SJSA1 (cell line): ENCODE data around the gene HMGB3. TPM values are rescaled to one million over a fixed set of nuclear protein-coding genes. Genes with fewer than 3 reads are reported as not detected.
"Not testable (repeated sequence)": the region's sequence is repeated elsewhere in the genome, so short reads cannot be mapped to it uniquely, and the experiment has no call there.

ENCODE experiments used
- DNase-seq, 2 experiments: peaks; one replicate each; pipeline ENCODE4 v3.0.0-alpha.2; 2015 to 2020; ENCODE audit warnings: low spot score in 2 of 2, low read depth in 1 of 2
- H3K27ac ChIP-seq: fragments of 250-450 bp; sonication (Bioruptor Pico); 2 replicates; pipeline ENCODE4 v1.5.1; 2020; ENCODE audit warnings: mild to moderate bottlenecking, moderate library complexity
- H3K27me3 ChIP-seq: fragments of 250-450 bp; sonication (Bioruptor Pico); replicated peaks from 2 replicates; pipeline ENCODE4 v1.5.1; 2020; ENCODE audit warnings: mild to moderate bottlenecking, moderate library complexity
- H3K36me3 ChIP-seq: fragments of 250-450 bp; sonication (Bioruptor Pico); 2 replicates; pipeline ENCODE4 v1.5.1; 2020; ENCODE audit warnings: mild to moderate bottlenecking
- H3K4me1 ChIP-seq: fragments of 250-450 bp; sonication (Bioruptor Pico); replicated peaks from 2 replicates; pipeline ENCODE4 v1.6.1; 2021; ENCODE audit warnings: mild to moderate bottlenecking
- H3K4me3 ChIP-seq: fragments of 250-450 bp; sonication (Bioruptor Pico); 2 replicates; pipeline ENCODE4 v1.5.1; 2020; ENCODE audit warnings: mild to moderate bottlenecking
- H3K9me3 ChIP-seq: fragments of 250-450 bp; sonication (Bioruptor Pico); replicated peaks from 2 replicates; pipeline ENCODE4 v1.5.1; 2020; ENCODE audit warnings: mild to moderate bottlenecking
- total RNA-seq: library from RNA; depleted of rRNA; stranded (reverse); fragments of >200 nt; shearing (Covaris generic); gene quantifications from 2 replicates; pipeline ENCODE4 v1.2.3, GENCODE V29; 2014

HMGB3 gene
- total RNA-seq, 1 experiment from 2014 or later: 74.8 TPM

DNA sequence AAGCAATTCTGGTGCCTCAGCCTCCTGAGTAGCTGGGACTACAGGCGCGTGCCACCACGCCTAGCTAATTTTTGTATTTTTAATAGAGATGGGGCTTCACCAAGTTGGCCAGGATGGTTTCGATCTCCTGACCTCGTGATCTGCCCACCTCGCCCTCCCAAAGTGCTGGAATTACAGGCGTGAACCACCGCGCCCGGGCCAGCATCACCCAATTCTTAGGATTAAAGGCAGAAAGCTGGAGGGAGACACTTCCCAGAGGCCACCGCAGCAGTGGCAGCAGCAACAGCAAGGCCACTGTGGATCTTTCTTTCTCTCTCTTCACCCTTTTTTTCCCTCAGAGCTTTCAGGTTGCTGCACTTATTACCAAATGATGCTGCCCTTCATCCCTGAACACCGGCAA lies 18.7 kb upstream of the HMGB3 start:
- not testable (repeated sequence) for H3K9me3 ChIP-seq, H3K27ac ChIP-seq, H3K36me3 ChIP-seq, H3K4me1 ChIP-seq, DNase-seq, H3K4me3 ChIP-seq, H3K27me3 ChIP-seq

DNA sequence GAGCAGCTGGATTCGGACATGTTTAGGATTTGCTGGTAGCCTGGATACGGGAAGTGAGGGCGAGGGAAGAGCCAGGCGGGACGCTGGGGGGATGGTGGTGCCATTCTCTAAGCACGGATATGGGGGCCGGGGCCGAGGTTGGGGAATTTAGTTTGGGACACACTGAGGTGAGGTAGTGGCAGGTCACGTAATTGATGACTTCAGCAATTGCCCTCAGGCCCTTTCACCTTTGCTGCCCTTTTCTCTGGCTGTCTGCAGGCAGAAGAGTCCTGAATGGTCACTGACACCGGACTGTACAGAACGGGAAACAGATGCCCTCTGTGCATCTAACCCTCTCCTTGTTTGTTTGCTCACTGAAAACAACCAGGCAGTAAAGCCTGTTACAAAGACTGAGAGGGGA lies 16.9 kb upstream of the HMGB3 start:
- H3K36me3 ChIP-seq: no peaks in the 10 kb centered on the region
- H3K27me3 ChIP-seq: no peaks in the 10 kb centered on the region
- H3K4me3 ChIP-seq: no peak overlapping the region
- no peak overlapping the region for H3K27ac ChIP-seq
- DNase-seq: no peak
- no peaks in the 10 kb centered on the region for H3K9me3 ChIP-seq
- H3K4me1 ChIP-seq: no peaks in the 10 kb centered on the region

DNA sequence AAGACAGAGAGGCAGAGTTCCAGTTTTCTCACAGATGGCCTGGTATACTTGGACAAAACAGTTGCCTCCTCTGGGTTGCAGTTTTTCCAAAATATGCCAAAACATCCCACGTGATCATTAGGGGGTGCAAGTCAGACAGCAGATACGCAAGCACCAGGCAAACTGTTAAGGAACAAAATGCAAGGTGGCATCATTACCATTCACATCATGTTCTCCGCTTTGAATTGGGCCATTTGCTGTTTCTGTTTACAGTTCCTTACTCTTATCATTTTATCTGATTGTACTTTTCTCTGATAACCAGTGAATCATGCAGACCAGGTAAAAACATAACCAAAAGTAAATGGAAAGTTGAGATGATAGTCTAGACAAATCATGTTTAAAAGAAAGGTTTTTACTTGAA lies 16.4 kb upstream of the HMGB3 start:
- no peaks in the 10 kb centered on the region for H3K27me3 ChIP-seq
- DNase-seq: no peak
- no peak overlapping the region for H3K4me3 ChIP-seq
- no peaks in the 10 kb centered on the region for H3K4me1 ChIP-seq
- no peaks in the 10 kb centered on the region for H3K9me3 ChIP-seq
- H3K36me3 ChIP-seq: no peaks in the 10 kb centered on the region
- no peak overlapping the region for H3K27ac ChIP-seq

DNA sequence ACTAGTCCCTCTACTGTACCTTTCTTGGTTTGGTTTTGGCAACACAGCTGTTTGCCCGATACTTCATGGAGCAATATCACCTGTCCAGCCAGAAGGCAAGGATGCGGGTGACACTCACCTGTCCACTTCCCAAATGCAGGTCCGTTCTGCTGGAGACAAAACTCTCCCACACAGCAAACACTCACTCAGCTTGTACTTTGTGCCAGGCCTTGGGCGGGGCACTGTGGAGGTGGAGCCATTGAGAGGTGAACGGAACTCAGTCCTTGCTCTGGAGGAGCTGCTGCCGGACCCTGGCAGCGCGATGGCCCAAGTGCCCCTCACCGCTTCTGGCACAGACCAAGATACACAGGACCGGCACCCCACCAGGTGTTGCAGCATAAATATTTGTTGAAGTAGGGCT lies 15.3 kb upstream of the HMGB3 start:
- Histone ChIP-seq H3K9me3 (no peaks in the 10 kb centered on the region), H3K4me3 (no peak overlapping the region), H3K27ac (no peak overlapping the region), H3K36me3 (no peaks in the 10 kb centered on the region), H3K27me3 (no peaks in the 10 kb centered on the region), H3K4me1 (no peaks in the 10 kb centered on the region)
- DNase-seq: no peak

DNA sequence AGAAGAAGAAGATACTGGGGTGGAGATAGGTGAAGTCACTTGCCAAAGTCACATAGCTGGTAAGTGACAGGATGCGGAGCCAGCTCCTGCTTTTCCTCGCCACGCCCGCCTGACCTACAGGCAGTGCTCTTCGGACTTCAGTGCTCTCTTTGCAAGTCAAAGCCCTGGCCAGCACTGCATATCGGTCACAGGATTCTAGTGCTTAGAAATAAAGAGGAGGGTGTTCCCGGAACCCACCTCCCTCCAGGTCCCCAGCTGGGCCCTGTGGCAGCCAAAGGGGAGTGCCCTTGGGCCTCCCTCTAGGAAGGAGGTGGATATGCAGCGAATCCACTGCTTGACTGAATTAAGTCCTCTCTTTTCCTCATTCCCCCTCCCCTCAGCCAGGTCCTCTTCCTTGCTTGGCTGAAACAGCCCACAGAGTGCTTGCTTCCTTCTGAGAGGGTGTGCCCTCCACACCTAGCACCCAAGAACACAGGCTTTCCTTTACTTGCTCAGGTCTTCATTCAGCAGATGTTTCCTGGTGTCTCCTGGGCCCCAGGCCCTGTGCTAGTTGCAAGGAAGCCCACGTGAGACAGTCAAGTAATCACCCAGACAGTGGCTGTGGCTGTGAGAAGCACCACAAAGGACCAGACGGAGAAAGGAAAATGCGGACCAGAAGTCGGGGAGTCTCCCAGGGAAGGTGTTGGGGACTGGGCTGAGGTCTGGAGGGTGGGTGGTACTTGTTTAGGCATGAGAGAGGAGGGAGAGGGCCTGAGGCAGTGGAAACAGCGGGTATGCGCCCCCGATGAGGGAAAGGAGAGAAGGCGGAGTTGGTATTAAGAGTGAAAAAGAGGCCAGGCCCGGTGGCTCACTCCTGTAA lies 14.0 kb upstream of the HMGB3 start:
- no peak for DNase-seq
- H3K4me1 ChIP-seq: no peaks in the 10 kb centered on the region
- H3K4me3 ChIP-seq: no peak overlapping the region
- no peaks in the 10 kb centered on the region for H3K27me3 ChIP-seq
- no peak overlapping the region for H3K27ac ChIP-seq
- H3K9me3 ChIP-seq: no peaks in the 10 kb centered on the region
- H3K36me3 ChIP-seq: no peaks in the 10 kb centered on the region

DNA sequence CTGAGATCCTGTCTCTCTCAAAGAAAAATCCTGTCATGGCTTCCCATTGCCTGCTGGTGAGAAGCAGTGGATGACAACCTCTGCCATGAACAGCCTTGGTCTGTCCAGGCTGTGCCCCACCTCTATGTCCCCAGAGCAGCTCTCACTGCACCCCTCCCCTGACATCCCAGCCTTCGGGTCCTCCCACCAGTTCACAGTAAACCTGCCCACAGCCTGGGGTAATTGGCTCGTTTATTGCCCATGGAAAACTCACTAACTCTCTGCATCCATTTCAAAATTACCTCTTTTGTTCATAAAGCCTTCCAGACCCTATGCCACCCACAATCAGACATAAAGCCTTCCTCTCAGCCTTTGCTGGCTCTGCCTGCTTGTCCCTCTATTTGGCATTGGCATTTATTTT lies 10.7 kb upstream of the HMGB3 start:
- DNase-seq: no peak
- no peaks in the 10 kb centered on the region for H3K36me3 ChIP-seq
- no peaks in the 10 kb centered on the region for H3K27me3 ChIP-seq

DNA sequence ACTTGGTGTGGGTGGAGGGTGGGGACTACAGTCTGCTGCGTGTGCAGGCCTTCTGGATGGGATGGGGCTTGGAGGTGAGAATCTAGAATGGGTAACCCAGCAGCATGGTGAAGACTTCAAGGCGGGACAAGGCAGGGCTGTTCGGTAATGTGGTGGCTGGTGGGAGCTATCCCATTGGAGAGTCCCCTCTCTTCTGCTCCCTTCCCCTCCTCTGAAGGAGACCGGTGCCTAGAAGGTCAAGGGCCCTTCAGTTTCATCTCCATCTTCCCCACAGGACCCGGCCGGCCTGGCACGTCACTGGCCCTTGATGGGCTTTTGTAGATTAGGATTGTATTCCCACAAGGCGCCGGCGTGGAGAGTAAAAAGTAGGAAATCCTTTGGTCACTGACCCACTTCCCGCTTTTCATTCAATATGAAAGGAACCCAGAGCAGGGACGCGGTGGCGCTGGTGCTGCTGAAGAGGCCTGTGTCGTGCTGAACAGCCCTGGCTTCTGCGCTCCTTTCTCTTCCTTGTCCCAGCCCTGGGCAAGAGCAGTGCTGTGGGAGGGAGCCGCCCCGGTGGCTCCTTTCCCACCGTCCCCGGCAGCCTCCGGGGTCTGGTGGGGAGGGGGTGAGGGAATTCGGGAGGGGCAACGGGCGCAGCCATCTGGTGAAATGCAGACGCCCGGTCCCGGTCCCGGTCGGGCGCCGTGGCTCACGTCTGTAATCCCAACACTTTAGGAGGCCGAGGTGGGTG lies 7.3 kb upstream of the HMGB3 start:
- no peak overlapping the region for H3K27ac ChIP-seq
- no peaks in the 10 kb centered on the region for H3K36me3 ChIP-seq
- no peak overlapping the region for H3K4me3 ChIP-seq
- no peaks in the 10 kb centered on the region for H3K27me3 ChIP-seq
- no peaks in the 10 kb centered on the region for H3K9me3 ChIP-seq
- H3K4me1 ChIP-seq: no peaks in the 10 kb centered on the region
- DNase-seq: no peak

More for the DNA sequence above, 10.7 kb upstream of the HMGB3 start:
- Histone ChIP-seq H3K9me3 (no peaks in the 10 kb centered on the region), H3K27ac (no peak overlapping the region), H3K4me3 (no peak overlapping the region), H3K4me1 (no peaks in the 10 kb centered on the region)

DNA sequence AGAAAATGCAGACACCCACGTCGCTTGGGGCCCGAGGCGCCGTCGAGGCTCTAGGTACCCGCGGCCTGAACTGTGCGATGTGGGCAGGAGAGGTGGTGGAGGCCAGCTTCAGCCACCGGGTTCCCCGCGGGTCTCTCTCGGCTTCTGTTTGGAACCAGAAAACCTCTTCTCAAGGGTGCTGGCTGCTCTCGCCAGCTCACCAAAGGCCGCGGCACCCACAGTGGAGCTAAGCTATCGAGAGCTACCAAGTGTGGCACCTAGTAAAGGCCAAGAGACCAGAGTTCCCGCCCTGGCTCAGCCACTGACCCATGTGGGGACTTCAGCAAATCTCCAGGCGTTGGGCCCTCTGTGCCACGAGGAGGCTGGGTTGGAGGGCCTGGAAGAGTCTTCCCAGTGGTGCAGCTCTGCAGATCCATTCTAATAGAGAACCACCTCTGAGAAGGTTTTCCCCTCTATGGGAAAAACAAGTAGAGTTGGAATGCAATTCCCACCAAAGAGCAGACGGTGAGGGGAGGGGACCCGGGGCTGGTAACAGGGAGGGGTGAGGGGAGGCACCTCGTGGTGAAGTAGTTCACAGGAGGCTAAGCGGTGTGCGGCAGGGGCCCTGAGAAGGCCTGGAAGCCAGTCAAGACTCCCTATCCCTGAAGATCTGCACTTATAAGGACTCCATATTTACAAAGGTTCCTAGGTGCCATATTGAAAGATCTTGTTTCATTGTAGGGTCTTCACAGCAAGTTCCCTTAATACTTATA lies 5.5 kb upstream of the HMGB3 start:
- Histone ChIP-seq H3K27me3 (no peaks in the 10 kb centered on the region), H3K27ac (no peak overlapping the region), H3K36me3 (no peaks in the 10 kb centered on the region), H3K9me3 (no peaks in the 10 kb centered on the region), H3K4me1 (peaks cover 3% of the 10 kb centered on the region), H3K4me3 (no peak overlapping the region)
- DNase-seq: no peak

DNA sequence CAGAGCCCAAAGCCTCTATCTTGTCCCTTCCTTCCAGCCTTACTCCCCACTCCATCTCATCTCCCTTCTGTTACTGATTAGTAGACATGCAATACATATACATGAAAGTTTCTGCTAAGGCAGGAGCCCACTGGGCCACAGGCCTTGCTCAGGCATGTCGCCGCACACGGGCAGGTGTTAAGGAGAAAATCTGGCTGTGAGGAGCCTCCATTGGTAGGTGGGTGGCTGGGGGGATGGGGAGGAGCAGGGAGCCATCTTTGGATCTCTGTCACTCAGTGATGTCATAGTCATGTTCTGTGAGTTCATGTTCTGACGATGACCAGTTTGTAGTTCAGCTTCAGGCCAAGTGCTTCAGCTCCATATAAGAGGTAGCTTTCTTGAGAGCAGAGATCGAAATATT lies 2.9 kb upstream of the HMGB3 start:
- H3K4me3 ChIP-seq: no peak overlapping the region
- no peaks in the 10 kb centered on the region for H3K9me3 ChIP-seq
- peaks cover 6% of the 10 kb centered on the region for H3K4me1 ChIP-seq
- no peak overlapping the region for H3K27ac ChIP-seq
- DNase-seq: no peak
- no peaks in the 10 kb centered on the region for H3K27me3 ChIP-seq
- H3K36me3 ChIP-seq: 0 out of 2 replicates have a peak, but pooled peaks cover 6% of the 10 kb centered on the region

DNA sequence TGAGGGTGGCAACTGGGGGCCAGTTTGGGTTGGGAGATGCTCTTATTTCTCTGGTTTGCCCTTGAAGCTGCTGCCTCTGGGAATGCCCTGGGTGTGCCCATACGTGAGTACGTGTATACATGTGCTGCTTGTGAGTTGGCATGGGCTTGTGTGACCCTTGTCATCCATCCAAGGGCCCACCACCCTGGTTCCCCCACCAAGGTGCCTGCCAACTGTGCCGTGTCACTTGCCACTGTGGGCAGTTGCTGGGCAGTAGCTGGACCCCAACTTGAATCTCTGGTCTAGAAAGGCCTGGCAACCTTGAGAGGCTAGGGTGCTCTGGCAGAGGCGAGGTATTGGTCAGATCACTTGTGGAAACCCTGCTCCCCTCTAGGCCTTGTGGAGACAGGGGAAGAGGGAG lies 2.4 kb upstream of the HMGB3 start:
- Histone ChIP-seq H3K4me3 (no peak overlapping the region), H3K27ac (no peak overlapping the region), H3K36me3 (peaks cover 6% of the 10 kb centered on the region), H3K27me3 (no peaks in the 10 kb centered on the region), H3K4me1 (peaks cover 6% of the 10 kb centered on the region), H3K9me3 (no peaks in the 10 kb centered on the region)
- no peak for DNase-seq

DNA sequence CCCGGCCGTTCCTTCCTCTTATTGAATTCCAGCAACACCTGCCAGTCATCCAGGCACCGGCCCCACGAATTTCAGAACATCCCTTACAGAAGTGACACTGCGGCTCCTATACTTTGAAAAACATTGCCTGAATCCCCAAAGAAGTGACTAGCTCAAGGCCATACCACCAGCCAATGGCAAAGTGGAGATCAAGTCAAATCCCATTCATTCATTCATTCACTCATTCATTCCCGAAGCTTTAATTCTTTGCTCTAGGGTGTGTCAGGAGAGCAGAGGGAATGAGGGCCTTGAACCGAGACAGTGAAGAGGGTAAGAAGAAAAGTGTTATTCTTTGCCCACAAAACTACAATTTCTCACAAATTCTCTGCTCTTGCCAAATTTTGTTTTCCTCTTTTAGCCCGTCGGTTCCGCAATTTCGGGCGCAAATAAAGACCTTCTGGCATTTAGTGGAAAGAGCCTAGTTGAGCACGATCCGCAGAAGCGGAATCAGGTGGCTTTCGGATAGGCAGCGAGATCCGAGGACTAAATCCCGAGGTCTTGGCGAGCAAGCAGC lies 824 bp upstream of the HMGB3 start:
- peaks cover 18% of the 10 kb centered on the region for H3K36me3 ChIP-seq

DNA sequence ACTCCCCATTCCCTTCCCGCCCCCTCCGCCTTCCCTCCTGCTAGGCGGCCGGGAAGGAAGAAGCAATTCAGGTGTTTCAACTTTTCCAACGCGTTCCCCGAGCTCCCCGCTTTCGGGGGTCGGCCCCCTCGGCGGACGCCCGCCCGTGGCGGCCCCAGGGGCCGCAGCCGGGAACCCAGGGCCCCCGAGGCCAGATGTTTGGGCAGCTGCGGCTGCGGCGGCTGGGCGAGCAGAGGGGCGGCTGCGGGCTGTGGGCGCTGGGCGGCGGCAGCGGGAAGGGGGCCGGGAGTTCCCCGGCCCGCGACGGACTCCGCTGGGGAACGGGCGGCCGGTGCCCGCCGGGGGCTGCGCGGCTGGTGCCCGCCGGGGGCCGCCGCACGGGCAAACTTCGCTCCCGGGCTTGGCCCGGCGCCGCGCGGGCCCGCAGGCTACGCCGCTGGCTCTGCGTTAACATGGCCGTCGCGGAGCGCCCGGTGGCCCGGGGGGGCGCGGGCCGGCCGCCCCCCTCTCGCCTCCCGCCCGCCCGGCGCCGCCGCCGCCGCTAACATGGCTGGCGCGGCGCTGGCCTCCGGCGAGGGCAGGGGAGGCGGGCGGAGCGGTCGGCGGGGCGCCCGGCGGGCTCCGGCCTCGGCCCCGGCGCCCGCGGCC lies 510 bp downstream of the HMGB3 start:
- Histone ChIP-seq H3K4me1 (peaks cover 6% of the 10 kb centered on the region), H3K27me3 (no peaks in the 10 kb centered on the region), H3K9me3 (no peaks in the 10 kb centered on the region), H3K4me3 (peak overlapping the region; percentile 72), H3K27ac (peak overlapping the region; percentile 67), H3K36me3 (peaks cover 23% of the 10 kb centered on the region)
- no peak for DNase-seq

More for the DNA sequence above, 824 bp upstream of the HMGB3 start:
- Histone ChIP-seq H3K27ac (peak overlapping the region; percentile 76), H3K4me3 (peak overlapping the region; percentile 72), H3K4me1 (peaks cover 6% of the 10 kb centered on the region), H3K9me3 (no peaks in the 10 kb centered on the region), H3K27me3 (no peaks in the 10 kb centered on the region)
- no peak for DNase-seq

DNA sequence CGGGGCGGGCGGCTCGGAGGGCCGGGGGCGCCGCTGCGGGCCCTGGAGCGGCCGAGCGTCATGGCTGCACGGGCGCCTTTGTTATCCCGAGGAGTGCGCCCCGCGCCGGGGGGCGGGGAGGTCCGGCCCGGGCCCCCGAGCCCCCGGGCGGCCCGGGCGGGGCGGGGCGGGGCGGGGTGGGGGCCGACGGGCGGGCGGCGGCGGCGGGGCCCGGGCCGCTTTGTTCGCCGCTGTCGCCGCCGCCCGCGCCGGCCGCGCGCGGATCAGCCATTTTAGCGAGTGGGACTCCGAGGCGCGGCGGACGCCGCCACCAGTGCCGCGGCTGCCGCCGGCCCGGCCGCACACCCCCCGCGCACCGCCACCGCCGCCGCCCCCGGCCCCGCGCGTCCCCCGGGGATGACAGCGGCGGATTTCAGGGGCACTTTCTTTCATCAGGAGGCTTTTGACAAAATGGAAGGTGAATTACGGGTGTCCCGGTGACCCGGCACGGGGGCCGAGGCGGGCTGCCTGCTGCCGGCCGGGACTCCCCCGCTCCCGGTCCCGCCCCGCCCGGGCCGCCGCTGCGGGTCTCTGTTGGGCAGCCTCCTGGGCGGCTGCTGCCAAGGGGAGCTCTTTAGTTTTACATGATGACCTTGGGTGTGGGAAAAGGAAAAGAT lies 1.2 kb downstream of the HMGB3 start:
- no peaks in the 10 kb centered on the region for H3K27me3 ChIP-seq
- no peak for DNase-seq

More for the DNA sequence above, 1.2 kb downstream of the HMGB3 start:
- H3K36me3 ChIP-seq: peaks cover 23% of the 10 kb centered on the region
- H3K4me1 ChIP-seq: peaks cover 6% of the 10 kb centered on the region
- no peaks in the 10 kb centered on the region for H3K9me3 ChIP-seq
- peak overlapping the region; percentile 72 for H3K4me3 ChIP-seq
- H3K27ac ChIP-seq: no peak overlapping the region
